HG03565 (cell line): ENCODE measurements around the gene TIAM1.

Experiments
- ATAC-seq: cut with Tn5 transposase; IDR thresholded peaks from one replicate; pipeline ENCODE4 v1.9.1; 2021; ENCODE audit warnings: mild to moderate bottlenecking, moderate library complexity; ENCODE audit not compliant: unreplicated experiment

The TIAM1 gene

DNA sequence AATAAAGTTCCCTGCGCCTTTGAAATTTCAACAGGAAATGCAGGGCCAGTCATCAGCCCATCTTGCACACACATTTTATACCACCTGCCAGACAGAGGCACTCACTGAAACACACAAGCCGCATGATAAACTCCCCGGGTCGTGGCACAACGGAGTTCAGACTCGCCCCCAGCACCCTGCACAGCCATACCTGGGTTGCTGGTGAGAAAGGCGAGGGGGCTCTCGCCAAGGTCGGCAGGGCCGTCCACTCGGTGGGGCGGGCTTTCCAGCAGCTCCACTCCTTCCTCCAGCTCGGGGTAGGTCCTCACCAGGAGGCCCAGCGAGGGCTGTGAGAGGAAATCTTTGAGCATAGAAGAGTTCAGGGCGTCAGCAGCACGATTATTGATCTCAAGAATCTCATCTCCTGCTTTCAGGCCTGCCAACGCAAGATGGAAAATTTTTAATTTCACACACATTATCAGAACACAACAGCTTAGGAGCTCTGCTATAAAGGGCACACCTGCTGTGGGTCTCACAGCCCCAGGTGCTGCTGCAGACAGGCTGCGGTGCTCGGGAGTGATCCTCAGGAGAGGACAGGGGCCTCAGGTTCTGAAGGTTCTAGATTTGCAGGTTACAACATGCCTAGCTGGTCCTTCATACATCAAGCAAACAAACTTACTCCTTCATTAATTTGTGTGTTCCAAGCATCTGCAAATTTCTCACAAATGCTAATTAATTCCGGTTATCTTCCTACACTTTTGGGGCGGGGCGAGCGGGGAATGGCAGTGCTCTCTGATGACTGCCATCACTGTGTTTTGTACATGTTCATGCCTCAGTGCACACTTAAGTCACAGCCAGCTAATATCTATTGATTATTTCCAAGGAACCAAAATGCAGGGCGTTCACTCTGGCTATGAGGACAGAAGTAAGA, 161.6 kb downstream of the TIAM1 start:
- no peak for ATAC-seq

DNA sequence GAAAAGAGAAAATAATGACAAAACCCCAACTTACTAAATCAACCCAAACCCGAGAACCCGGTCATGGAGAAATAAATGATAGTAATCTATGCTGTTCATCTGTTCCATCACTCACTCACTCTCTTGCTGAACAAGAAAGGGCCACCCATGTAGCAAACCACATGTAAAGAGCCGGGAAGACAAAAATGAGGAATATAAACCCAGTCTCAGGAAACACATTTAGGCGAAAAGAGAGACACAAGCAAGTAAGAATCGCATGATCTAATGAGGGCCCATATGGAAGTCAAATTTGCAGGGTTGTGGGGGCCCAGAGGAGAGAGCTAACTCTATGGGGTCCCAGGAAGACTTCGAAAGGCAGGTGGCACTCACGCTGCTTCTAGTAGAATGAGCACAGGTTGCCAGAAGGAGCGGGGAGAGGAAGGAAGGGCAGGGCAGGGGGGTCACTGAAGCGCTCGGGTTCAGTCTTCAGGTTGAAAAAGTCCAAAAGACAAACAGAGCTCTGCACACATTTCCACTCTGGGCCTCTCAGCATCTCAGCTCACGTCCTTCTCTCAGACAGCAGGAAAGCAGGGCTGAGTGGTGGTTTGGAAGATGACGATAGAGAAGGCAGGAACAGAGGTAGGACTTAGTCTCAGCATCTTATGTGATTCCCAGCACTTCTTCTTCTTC, 162.8 kb downstream of the TIAM1 start:
- no peak for ATAC-seq

DNA sequence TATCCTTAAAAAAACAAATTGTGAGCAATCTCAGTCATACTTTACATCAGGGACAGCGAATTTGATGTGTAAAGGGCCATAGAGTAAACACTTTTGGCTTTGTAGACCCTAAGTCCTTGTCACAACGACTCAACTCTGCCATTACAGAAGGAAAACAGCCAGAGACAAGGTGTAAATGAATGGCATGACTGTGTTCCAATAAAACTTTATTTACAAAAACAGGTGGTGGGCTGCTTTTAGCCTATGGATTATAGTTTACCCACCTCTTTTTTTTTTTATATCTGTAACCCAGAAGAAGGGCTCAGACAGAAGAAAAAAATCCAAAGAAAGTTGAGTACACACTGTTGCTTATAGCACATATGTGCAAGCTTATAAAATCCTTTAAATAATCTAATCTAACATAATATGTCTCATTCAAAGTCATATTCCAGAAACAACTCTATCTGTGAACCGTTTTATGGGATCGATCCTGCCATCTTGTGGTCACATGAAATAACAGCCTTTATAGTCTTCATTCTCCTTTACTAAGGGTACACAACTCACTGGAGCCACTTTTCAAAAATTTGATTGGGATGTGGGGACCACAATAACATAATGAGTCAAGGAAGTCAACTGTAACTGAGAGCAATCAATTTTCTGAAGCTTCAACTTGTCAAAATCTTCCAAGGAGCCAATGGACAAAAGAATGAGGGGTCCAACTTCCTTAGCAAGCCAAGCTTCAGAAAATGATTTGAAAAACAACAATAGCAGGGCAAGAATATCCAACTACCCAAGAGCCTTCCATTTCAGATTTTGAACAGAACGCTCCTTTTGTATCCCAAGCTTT, 163.6 kb downstream of the TIAM1 start:
- no peak for ATAC-seq

DNA sequence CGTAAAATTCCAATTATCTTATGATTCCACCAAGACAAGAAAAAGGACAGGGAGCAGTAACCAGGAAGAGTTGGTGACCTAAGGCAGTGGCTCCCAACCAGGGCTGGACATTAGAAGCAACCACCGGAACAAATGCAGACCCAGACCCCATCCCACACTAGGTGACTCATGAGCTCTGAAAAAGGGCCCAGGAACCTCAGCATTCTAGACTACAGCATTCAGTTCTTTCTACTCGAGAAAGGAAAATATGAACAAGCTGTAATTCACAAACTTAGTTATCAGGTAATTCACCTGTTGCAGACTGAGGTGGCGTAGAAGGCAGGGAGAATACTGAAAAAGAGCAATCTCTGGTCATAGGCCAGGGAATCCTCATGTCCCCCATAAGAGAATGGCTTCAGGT, 167.3 kb downstream of the TIAM1 start:
- no peak for ATAC-seq

DNA sequence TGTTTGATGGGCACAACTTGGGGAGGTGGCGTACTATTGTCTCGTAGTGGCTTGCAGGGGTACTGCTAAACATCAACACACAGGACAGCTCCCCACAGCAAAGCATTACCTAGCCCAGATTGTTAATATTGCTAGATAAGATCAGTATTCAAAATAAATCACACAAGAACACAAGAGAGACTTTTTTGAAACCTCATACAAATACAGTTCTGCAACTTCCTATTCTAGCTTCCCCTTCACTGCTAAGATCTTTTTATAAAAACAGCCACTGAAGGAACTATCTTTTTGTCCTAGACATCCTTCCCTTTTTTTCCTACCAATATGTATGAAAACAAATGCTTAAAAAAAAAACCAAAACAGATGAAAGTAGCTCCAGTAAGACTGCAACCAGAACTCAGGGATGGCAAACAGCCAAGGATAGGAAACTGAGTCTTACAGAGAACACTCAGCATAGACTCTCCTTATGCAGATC, 167.9 kb downstream of the TIAM1 start:
- no peak for ATAC-seq

DNA sequence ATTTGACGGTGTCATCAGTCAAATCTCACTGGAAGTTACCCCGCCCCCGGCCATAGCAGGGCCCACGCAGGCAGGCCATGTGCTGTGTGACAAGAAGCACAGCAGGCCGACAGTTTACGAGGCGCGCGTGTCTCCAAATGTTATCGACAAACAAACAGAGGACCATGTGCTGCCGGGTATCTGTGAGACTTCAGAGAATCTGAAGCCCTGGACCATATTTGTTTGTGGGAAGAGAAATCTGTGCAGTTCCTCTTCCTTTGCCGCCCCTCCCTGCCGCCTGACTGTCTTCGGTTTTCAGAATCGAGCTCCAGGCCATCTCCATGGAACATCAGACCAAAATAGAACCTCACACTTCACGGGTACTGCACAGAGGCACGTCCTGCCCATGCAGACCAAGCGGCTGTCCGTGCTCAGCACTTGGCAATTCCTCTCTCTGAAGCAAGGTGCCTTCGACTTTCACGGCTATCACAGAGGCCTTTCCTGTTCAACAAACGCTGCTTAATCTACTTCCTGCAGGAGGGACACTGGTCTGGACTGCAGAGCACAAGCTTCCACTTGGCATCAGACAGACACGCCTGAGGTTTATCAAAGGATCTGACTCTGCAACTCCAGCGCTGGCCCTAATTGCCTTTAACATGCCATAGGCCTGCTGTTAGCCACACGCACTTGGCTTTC, 170.0 kb downstream of the TIAM1 start:
- ATAC-seq, result no peak

DNA sequence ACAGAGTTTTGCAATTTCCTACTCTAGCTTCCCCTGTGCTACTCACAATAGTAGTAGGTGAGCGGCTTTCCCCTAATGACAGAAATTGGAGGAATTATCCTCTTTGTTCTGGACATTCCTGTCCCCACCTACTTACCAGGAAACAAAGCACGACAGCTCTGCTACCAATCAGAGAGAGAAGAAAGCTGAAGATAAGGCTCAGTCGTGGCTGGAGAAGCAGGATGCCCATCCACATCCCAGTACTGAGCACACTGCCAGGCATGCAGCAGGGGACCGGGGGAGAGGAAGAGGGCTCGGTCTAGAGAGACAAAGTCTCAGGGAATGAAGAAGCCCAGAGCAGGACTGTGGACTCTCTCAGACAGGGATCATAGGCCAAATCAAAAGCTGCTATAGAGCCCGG, 171.7 kb downstream of the TIAM1 start:
- no peak for ATAC-seq

DNA sequence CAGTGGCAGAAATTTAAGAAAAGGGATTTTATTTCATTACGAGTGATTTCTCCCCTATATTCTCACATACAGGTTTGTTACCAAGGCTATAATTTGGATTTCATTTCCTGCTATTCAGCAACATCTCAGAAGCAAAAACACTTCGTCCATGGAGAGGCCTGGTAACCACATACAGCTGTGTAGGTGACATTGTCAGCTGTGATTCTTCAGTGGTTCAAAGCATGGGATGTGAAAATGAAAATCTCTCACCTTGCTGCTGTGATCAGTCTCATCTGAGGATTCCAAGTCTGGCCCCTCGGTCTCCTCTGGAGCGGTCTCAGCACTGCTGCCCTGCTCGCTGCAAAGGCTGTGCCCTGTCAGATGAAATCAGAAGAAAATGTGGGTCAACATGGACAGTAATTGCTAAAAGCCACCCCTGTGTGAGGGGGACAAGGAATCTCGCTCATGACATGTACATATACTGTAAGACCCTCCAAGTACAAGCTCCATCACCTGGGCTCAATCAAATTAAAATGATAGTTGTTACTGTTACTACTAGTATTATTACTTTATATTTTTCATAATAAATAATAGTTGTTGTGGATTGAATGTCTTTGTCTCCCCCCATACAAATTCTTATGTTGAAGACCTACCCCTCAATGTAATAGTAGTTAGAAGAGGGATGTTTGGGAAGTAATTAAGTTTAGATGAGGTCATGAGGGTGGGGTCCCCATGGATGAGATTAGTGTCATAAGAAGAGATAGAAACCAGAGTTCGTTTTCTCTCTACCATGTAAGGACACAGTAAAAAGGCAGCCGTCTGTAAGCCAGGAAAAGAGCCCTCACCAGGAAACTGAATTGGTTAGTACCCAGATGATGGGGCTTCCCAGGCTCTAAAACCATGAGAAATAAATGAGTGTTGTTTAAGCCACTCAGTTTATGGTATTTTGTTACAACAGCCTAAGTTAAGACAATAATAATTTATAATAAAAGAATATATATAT, 179.1 kb downstream of the TIAM1 start:
- ATAC-seq, result no peak

DNA sequence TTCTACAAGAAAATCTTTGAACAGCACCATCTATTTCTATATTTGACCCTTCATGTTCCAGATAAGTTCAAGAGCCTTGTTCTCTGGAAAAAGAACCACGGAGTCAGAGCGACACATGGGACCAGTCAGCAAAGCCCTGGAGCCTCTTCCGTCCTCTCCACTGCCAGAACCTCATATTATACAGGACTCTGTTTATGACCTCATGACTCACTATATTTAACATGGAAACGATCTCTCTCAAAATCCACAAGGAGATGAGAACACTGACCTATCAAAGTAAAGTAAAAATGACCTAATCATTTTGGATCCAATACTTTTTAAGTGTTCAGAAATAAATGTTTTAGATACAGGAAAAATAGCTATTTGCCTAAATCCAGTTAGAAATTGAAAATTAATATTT, 181.2 kb downstream of the TIAM1 start:
- ATAC-seq, result no peak

DNA sequence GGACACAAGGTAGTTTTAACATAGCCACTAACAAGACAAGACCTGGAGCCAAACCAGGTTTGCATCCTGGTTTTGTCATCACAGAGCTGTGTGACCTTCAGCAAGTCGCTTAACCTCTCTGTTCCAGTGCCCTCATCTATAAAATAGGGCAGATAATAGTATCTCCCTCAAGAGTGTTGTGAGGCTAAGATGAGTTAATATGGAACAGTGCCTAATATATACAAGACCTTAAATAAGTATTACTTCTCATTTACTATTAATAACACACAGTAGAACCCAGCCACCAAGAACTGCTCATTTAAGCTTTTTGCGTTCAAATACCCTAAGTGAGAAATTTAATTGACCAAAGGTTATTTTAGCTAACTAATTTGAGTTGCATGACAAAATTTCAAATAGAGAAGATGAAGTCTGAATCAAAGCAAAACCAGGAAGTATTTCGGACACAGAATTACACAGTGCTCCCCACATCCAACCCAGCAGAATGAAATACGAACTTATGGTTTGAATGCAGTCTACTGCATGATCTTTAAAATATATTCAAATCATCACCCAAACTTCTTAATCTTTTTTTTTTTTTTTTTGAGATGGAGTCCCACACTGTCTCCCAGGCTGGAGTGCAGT, 181.9 kb downstream of the TIAM1 start:
- ATAC-seq, result no peak

DNA sequence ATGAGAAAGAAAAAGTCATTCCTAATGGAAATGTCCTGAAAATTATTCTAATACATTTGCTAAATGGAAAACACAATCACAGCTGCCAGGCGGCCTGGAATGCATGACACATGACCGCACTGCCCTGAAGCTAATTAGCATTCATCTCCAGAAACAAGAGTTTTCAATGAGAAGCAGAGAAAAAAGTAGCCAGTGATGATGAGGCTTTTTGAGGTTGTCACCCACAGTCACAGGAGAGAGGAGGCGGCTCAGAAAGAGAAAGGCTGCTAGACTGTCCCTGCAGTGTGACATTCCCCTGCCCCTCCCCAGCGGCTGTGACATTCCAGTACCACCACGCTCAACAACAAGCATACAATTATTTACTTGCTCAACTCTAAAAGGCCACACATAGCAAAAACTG, 182.9 kb downstream of the TIAM1 start:
- ATAC-seq, result no peak

DNA sequence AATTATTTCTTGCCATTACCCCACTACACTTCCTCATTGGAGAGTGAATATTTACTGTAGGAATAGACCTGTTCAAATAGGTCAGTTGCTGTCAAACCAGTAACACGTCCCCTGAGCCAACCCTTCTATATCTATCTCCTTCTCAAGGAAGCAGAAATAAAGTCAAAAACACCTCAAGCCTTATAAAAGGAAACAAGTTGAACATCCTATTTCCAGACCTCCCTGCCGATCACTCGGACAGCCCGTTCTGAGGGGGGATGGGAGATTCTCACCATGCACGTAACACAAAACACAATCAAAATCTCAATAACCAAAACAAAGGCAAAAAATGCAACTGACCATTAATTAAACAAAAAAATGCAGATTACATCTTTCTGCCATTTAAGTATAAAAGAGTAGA, 184.3 kb downstream of the TIAM1 start:
- no peak for ATAC-seq

DNA sequence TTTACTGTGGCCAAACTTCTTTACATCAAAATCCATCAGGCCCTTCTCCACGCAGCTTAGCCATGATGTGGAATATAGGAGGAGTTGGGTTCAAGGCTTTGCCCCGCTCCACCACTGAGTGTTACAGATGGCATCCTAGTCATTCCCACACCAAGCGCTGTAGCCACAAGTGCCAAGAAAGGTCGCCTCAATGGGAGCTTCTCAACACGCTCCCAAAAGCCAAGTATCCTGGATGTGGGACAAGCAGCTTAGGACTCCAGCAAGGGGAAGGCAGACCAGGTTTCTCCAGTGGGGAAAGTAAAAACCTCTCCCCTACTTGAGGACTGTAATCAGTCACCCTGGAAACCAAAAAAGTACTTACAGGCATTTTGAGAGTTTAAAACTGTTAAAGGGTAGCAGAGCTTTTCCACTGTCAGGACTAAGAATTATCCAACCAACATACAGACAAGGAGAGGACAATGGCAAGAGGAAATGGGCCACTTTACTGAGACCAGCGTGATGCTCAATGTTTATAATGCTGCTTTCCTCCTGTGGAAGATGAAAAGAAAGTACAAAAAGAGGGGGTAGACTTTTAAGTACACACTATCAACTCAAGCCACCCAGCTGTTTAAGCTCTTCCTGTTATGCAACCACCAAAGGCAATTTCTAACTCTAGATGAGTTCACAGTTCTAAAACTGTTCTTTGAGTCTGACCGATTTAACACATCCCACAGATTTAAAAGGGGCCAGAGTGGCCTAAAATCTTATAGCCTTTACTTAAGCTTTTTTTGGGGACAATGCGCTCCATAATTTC, 185.1 kb downstream of the TIAM1 start:
- ATAC-seq, result no peak

DNA sequence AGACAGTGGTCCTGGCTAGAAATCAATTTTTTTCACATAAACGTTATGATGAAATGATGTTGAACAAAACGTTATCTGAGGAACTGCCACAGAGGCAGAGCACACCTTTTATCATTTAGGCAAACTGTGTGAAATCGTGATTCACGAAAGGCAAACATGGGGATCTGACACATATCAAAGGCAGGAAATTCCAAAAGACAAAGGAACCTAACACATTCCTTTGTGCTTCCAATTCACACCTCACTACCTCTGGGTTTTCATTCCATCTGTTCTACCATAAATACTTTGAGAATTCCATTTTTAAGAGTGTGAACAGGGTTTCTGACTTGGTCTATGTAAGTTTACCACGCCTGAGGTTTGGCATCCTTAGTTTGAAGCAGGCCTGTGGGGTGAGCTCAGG, 186.3 kb downstream of the TIAM1 start:
- ATAC-seq, result no peak

DNA sequence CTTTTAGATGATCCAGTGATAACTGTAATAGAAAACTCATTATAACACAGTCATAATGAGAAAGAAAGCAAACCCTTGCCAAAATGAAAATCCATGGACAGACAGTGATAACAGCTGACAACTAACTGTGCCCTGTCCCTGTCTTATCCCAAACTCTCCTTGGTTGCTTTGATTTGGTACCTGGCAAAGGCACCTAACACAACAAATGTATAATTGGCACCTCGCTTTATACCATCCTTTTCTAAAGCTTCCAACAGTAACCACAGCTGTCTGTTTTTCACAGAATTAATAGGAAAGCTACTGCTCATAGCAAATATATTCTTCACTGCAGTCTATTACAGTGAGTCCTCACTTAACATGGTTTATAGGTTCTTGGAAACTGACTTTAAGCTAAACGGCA, 187.4 kb downstream of the TIAM1 start:
- no peak for ATAC-seq

DNA sequence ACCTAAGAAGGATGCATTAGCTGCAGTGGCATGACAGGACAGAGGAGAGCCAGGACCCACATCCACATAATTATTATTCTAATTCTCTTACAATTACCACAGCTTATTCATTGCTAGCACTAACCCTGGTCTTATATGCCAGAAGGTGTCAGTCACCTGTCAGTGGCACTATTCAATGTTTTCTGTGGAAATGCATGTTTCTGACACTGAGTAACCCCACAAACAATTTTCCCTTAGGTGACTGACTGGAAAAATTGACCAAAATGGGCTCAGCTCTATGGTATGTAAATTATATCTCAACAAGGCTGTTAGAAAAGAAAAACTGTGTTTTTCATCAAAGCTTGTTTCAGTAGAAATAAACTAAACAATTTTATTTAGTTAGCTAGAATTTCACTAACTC, 187.9 kb downstream of the TIAM1 start:
- no peak for ATAC-seq

DNA sequence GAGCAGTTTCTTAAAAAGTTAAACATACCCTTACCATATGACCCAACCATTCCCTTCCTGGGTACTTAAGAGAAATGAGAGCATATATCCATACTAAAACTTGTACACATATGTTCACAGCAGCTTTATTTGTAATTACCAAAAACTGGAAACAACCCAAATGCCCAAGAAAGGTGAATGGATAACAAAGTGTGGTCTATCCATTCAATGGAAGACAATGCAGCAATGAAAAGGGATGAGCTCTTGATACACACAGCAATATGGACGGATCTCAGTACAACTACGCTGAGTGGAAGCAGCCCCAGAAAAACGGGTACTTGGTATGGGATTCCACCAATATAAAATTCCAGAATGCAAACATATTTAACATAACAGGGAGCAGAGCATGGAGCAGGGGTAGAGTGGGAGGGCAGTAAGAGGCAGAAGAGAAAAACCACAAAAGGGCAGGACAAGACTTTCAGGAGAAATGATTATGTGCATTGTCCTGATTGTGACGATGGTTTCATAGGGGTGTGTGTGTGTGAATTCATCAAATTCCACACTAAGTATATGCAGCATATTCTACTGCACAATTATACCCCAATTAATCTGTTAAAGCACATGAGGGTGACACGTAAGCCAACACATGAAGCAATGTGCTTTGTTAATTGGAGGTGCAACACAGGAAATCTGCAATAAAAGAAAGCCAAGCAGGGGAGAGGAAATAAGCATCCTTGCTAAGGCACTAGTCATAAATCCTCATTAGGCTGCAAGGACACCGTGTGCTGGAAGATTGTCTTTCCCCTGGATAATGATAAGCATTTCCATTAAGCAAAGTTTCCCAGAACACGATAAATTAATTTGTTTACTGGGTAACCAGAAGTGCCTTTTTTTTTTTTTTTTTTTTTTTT, 192.7 kb downstream of the TIAM1 start:
- ATAC-seq, result no peak
